HG03280 (cell line): ENCODE data around the gene HMGCR.

Experiments
- ATAC-seq: cut with Tn5 transposase; IDR thresholded peaks from one replicate; pipeline ENCODE4 v1.9.1; 2021; ENCODE audit warnings: mild to moderate bottlenecking, moderate library complexity; ENCODE audit not compliant: unreplicated experiment

The HMGCR gene

DNA sequence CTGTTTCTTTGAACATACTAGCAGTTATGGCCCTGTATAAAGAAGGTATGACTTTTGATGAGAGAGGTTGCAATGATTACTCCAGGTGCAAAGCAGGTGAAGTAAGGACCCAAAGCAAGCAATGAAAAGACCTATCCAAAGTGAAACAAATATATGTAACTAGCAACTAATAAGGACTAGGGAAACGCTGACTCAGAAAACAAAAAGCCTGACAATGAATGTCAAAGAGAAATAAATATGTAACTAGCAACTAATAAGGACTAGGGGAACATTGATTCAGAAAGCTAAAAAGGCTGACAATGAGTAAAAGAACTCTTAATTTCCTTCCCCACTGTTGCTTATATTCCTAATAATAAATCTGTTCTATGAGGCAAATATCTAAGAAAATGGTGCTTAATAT, 43.1 kb downstream of the HMGCR start:
- ATAC-seq = no peak

DNA sequence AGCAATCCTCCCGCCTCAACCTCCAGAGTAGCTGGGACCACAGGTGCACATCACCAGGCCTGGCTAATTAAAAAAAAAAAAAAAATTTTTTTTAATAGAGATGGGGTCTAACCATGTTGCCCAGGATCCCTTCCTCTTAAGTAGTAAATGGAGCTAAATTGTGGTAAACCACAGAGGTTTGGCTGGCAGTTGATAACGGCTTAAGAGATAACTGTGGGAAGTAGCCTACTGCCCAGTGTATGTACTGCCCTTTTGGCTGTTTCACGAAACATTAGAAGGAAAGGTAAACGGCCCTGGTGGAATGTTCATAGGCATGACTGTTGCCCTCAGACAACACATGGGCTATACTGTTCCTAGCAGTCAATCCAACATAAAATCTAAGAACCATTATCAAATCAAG, 44.4 kb downstream of the HMGCR start:
- ATAC-seq = no peak

DNA sequence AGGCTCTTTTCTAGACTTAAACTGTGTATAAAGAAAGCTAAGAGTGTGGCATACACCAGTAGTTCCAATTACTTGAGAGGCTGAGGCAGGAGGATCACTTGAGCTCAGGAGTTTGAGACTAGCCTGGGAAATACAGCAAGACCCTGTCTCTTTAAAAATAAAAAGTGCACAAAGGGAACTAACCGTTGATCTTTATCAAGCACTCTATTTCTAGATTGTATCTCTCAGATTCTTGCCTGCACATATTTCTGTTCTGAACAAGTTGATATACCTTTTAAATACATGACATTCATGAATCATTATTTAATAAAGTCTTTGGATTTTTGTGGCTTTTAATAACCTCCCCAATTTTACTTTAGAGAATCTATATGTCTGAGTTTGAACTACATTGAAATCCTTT, 47.2 kb downstream of the HMGCR start:
- no peak for ATAC-seq

DNA sequence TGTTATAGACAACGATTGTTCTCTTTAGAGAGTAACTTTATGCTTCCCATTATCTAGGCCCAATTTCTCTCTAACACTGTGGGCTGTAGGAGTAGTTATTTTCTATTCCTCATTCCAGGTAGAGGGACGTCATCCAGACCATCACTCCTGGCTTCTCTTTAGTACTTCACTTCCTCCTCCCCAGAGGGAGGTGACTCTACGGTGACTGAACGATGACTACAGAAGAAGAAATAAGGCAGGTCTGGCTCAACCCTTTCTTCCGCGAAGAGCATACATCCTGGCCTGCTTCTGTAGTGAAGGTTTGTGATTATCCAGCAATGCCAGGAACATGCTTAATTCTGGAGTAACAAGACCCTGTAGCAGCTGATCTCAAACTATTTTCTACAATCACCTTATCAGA, 50.8 kb downstream of the HMGCR start:
- no peak for ATAC-seq

DNA sequence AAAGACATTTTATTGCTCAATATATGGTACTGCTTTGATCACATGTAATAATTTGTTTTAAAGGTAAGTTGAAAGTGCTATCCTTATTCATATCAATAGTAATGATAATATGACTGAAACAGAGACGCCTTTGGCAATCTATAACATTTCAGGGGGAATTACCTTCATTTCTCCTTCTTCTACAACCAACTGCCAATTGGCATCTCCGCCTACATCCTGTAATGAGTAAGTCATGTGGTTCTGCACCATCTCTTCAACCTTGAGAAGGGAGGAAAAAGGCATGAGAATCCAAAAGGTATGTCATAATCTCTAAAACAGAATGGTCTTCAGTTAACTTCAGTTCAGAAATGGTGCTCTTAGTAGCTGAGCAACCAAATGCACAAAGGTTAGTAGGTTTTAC, 52.4 kb downstream of the HMGCR start:
- ATAC-seq = no peak

DNA sequence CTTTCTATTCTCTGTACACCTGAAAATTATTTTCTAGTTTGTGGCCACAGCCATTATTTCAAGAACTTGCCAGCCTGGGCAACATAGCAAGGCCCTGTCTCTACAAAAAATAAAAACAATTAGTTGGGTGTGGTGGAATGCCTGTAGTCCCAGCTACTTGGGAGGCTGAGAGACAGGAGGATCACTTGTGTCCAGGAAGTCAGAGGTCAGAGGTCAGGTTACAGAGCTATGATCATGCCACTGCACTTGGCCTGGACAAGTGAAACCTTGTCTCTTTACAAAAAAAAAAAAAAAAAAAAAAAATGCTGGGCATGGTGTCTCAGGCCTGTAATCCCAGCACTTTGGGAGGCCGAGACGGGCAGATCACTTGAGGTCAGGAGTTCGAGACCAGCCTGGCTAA, 58.3 kb downstream of the HMGCR start:
- no peak for ATAC-seq

DNA sequence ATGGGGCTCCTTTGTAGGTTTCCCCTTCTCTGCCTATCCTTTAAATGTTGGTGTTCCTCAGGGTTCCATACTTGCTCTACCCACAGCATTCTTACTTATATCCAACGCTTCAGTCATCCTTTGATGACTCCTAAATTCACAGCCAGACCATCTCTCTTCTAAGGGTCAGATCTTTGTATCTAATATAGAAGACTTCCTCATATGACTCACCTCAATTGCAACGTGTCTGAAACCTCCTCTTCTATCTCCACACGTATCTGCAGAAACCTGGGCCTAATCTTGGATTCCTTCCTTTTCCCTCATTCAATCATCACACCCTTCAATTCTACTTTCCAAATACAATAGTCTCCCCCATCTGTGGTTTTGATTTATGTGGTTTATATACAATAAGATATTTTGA, 68.3 kb downstream of the HMGCR start:
- no peak for ATAC-seq
